Measurements from ENCODE around the gene PTGER2. TPM values are rescaled to one million over a fixed set of nuclear protein-coding genes. Genes with fewer than 3 reads are reported as not detected.

Gene PTGER2, protein sequence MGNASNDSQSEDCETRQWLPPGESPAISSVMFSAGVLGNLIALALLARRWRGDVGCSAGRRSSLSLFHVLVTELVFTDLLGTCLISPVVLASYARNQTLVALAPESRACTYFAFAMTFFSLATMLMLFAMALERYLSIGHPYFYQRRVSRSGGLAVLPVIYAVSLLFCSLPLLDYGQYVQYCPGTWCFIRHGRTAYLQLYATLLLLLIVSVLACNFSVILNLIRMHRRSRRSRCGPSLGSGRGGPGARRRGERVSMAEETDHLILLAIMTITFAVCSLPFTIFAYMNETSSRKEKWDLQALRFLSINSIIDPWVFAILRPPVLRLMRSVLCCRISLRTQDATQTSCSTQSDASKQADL
- 0.12 TPM in 2 replicates for total RNA-seq (2022)
- percentile 10 among the genes with signal in this experiment for Bru-seq, nascent RNA
- percentile 6 among the genes with signal in this experiment for BruChase-seq, experiment 1, labeled RNA remaining after a 6-hour chase
- BruChase-seq, experiment 2, labeled RNA remaining after a 2-hour chase, result percentile 16 among the genes with signal in this experiment
- long read RNA-seq, partial matches to known transcripts, result 1 of 3 reads
- long read RNA-seq, other reads (novel, unspliced or antisense), result 0 of 3 reads

DNA sequence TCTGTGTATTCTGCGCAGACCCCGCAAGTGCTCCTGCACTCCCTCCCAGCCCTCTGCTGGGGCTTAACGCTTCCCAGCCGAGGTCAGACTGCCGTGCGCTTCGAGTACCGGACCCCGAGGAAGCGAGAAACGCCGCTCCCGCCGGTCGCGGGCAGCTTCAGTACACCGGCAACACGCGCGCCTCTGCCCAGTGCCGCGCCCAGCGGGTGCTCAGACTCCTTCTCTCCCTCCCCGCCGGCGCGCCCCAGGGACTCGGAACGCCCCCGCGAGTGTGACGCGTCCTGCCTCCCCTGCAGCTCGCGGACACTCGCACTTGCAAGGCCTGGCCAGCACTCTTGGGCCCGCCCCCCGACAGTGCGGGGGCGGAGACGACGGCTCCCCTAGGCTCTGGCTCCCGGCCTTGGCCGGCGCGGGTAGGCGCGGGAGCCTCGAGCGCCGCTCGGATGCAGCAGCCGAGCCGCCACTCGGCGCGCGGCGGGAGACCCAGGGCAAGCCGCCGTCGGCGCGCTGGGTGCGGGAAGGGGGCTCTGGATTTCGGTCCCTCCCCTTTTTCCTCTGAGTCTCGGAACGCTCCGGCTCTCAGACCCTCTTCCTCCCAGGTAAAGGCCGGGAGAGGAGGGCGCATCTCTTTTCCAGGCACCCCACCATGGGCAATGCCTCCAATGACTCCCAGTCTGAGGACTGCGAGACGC lies at the start of gene PTGER2:
PTGER2 (plus strand) TSS at position 410 of the 692 bp plus-strand sequence; CDS start at position 647, 237 bp downstream.
- no peaks in the 10 kb centered on the region for H3K9me3 Mint-ChIP-seq (ENCODE audit: unreplicated experiment)
- DNase-seq (ENCODE audit: unreplicated experiment), result peak; percentile 92
- no TSS peak for BruUV-seq (replicated peaks)
- ChIA-PET POLR2A (interaction anchor here (0.7 to 1.3 kb wide), 5 partner anchors 9 to 162 kb away, joined by 3 to 4 read pairs (median 3); no protein-coding TSS in a partner anchor), CTCF (no interaction called here)
- H3K27me3 Mint-ChIP-seq (ENCODE audit: insufficient read depth, unreplicated experiment), result peaks cover 12% of the 10 kb centered on the region
- H3K4me3 Mint-ChIP-seq (ENCODE audit: unreplicated experiment), result peak within 1 kb of the TSS; percentile 73
- H3K4me1 Mint-ChIP-seq (ENCODE audit: insufficient read depth, unreplicated experiment), result peaks cover 17% of the 10 kb centered on the region
- TF ChIP-seq, protein P1, sequence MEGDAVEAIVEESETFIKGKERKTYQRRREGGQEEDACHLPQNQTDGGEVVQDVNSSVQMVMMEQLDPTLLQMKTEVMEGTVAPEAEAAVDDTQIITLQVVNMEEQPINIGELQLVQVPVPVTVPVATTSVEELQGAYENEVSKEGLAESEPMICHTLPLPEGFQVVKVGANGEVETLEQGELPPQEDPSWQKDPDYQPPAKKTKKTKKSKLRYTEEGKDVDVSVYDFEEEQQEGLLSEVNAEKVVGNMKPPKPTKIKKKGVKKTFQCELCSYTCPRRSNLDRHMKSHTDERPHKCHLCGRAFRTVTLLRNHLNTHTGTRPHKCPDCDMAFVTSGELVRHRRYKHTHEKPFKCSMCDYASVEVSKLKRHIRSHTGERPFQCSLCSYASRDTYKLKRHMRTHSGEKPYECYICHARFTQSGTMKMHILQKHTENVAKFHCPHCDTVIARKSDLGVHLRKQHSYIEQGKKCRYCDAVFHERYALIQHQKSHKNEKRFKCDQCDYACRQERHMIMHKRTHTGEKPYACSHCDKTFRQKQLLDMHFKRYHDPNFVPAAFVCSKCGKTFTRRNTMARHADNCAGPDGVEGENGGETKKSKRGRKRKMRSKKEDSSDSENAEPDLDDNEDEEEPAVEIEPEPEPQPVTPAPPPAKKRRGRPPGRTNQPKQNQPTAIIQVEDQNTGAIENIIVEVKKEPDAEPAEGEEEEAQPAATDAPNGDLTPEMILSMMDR (IDR thresholded peaks at IDR 0.05; ENCODE audit: unreplicated experiment), result no peak
- peak within 1 kb of the TSS; percentile 24 for H3K27ac Mint-ChIP-seq (ENCODE audit: low read depth, unreplicated experiment)
- no peaks in the 10 kb centered on the region for H3K36me3 Mint-ChIP-seq (ENCODE audit: insufficient read depth, unreplicated experiment)
- intact Hi-C loops (cut with micrococcal nuclease), result no loop called here

DNA sequence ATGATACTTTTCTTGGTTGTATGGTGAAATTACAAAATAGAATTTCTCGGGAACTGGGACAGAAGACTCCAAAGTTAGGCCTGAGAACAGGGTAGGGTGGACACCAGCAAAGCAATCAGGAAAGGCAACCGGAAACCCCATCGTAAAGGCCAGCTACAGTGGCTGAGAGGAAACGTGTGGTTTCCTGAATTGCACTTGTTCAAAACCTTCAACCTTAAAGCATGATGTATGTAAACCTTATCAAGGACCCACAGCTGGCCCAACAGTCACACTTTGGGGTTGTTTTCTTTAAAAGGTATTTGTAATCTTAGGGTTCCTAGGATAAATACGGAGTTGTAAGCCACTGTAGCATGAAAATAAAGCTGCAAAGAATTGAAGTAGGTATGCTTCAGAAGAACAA lies 48.9 kb upstream of the PTGER2 start:
- CTCF ChIA-PET, result interaction anchor here (0.7 to 1.6 kb wide), 3 partner anchors 12 to 228 kb away, joined by 3 to 4 read pairs (median 3); no protein-coding TSS in a partner anchor
- no TSS peak for BruUV-seq (replicated peaks)

DNA sequence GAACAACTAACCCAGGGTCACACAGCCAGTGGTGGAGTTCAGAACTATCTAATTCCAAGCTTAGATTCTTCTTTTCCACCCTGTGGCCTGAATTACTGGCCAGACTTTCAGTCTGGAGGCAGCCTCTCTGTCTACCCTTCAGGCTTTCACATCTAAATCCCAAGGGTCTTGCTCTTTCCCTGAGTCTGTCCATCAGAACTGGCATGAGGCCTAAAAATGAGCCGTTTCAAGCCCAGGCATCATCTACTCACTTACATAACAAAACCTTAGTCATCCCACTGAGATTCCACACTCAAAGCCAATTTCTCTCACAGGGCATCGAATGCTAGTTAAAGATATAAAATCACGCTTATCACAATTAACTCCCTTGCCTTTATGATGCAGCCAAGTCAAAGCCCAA lies 47.9 kb upstream of the PTGER2 start:
- CTCF ChIA-PET, result interaction anchor here (0.6 to 1.6 kb wide), 3 partner anchors 13 to 246 kb away, joined by 3 to 4 read pairs (median 4); no protein-coding TSS in a partner anchor
- H3K4me3 Mint-ChIP-seq (ENCODE audit: unreplicated experiment), result no peak overlapping the region
- no peak overlapping the region for H3K27ac Mint-ChIP-seq (ENCODE audit: low read depth, unreplicated experiment)

More for the DNA sequence above, 48.9 kb upstream of the PTGER2 start:
- Mint-ChIP-seq H3K36me3 (ENCODE audit: insufficient read depth, unreplicated experiment) (no peaks in the 10 kb centered on the region), H3K4me1 (ENCODE audit: insufficient read depth, unreplicated experiment) (peaks cover 7% of the 10 kb centered on the region), H3K27ac (ENCODE audit: low read depth, unreplicated experiment) (no peak overlapping the region), H3K9me3 (ENCODE audit: unreplicated experiment) (peaks cover 6% of the 10 kb centered on the region), H3K4me3 (ENCODE audit: unreplicated experiment) (no peak overlapping the region), H3K27me3 (ENCODE audit: insufficient read depth, unreplicated experiment) (no peaks in the 10 kb centered on the region)
- no peak for DNase-seq (ENCODE audit: unreplicated experiment)
- intact Hi-C loops (cut with micrococcal nuclease), result no loop called here
- POLR2A ChIA-PET, result interaction anchor here (0.8 to 2.1 kb wide), 2 partner anchors 12 to 14 kb away, joined by 3 to 5 read pairs; no protein-coding TSS in a partner anchor
- TF ChIP-seq, protein P1 (IDR thresholded peaks at IDR 0.05; ENCODE audit: unreplicated experiment), result no peak

More for the DNA sequence above, 47.9 kb upstream of the PTGER2 start:
- intact Hi-C loops (cut with micrococcal nuclease), result no loop called here
- POLR2A ChIA-PET, result interaction anchor here (0.6 to 2.1 kb wide), 2 partner anchors 13 to 253 kb away, joined by 3 to 5 read pairs; no protein-coding TSS in a partner anchor
- H3K4me1 Mint-ChIP-seq (ENCODE audit: insufficient read depth, unreplicated experiment), result peaks cover 7% of the 10 kb centered on the region
- H3K9me3 Mint-ChIP-seq (ENCODE audit: unreplicated experiment), result no peaks in the 10 kb centered on the region
- peak; percentile 65 for DNase-seq (ENCODE audit: unreplicated experiment)
- TF ChIP-seq, protein P1 (IDR thresholded peaks at IDR 0.05; ENCODE audit: unreplicated experiment), result no peak
- no peaks in the 10 kb centered on the region for H3K36me3 Mint-ChIP-seq (ENCODE audit: insufficient read depth, unreplicated experiment)
- no peaks in the 10 kb centered on the region for H3K27me3 Mint-ChIP-seq (ENCODE audit: insufficient read depth, unreplicated experiment)
- no TSS peak for BruUV-seq (replicated peaks)
